Measurements from ENCODE around the gene ATP11B.

- TF ChIP-seq CTCF (IDR thresholded peaks at IDR 0.05; ENCODE audit: insufficient read depth, low read length, poor library complexity, severe bottlenecking): no peak
- no peak for TF ChIP-seq EZH2phosphoT487 (conservative IDR thresholded peaks at IDR 0.05; ENCODE audit: low read length)
Observed at GRCh38 chr3:182920515-182921084, 127.3 kb downstream of the ATP11B start.
